ENCODE data around the gene MARCHF11.

MARCHF11 gene

GRCh38 chr5:16179511-16179935 lies at the start of gene MARCHF11:
MARCHF11 (minus strand) TSS chr5:16179791; CDS start chr5:16179575, 216 bp downstream.
- Histone ChIP-seq H3K4me1 (ENCODE audit: control insufficient read depth in 1 of 2, insufficient read depth in 1 of 2, low read depth in 1 of 2, low read length in 1 of 2) (no peaks in the 10 kb centered on the region), H3K27me3 (peaks cover 71% of the 10 kb centered on the region), H3K27ac (no peak within 1 kb of the TSS), H3K4me3 (ENCODE audit: low read depth in 1 of 2, low read length in 1 of 2) (no peak within 1 kb of the TSS), H3K9me3 (no peaks in the 10 kb centered on the region), H3K36me3 (no peaks in the 10 kb centered on the region)
- no peak for TF ChIP-seq CTCF (IDR thresholded peaks at IDR 0.05)

GRCh38 chr5:16225927-16226326 lies 46.3 kb upstream of the MARCHF11 start:
- no peak overlapping the region for H3K27ac ChIP-seq
- no peaks in the 10 kb centered on the region for H3K27me3 ChIP-seq
- H3K4me3 ChIP-seq (ENCODE audit: low read depth in 1 of 2, low read length in 1 of 2) = no peak overlapping the region
- no peaks in the 10 kb centered on the region for H3K4me1 ChIP-seq (ENCODE audit: control insufficient read depth in 1 of 2, insufficient read depth in 1 of 2, low read depth in 1 of 2, low read length in 1 of 2)
- H3K9me3 ChIP-seq = no peaks in the 10 kb centered on the region
- no peak for TF ChIP-seq CTCF (IDR thresholded peaks at IDR 0.05)
- no peaks in the 10 kb centered on the region for H3K36me3 ChIP-seq

- no peak overlapping the region for H3K27ac ChIP-seq
- H3K36me3 ChIP-seq = no peaks in the 10 kb centered on the region
- H3K27me3 ChIP-seq = no peaks in the 10 kb centered on the region
- no peaks in the 10 kb centered on the region for H3K9me3 ChIP-seq
- H3K4me3 ChIP-seq (ENCODE audit: low read depth in 1 of 2, low read length in 1 of 2) = no peak overlapping the region
- no peaks in the 10 kb centered on the region for H3K4me1 ChIP-seq (ENCODE audit: control insufficient read depth in 1 of 2, insufficient read depth in 1 of 2, low read depth in 1 of 2, low read length in 1 of 2)
- TF ChIP-seq CTCF (IDR thresholded peaks at IDR 0.05) = no peak
Observed at GRCh38 chr5:16192311-16192710, 12.7 kb upstream of the MARCHF11 start.

- Histone ChIP-seq H3K27me3 (peaks cover 71% of the 10 kb centered on the region), H3K4me1 (ENCODE audit: control insufficient read depth in 1 of 2, insufficient read depth in 1 of 2, low read depth in 1 of 2, low read length in 1 of 2) (no peaks in the 10 kb centered on the region), H3K4me3 (ENCODE audit: low read depth in 1 of 2, low read length in 1 of 2) (no peak overlapping the region), H3K9me3 (no peaks in the 10 kb centered on the region), H3K36me3 (no peaks in the 10 kb centered on the region), H3K27ac (no peak overlapping the region)
- TF ChIP-seq CTCF (IDR thresholded peaks at IDR 0.05) = no peak
Observed at GRCh38 chr5:16180789-16181082, 1.1 kb upstream of the MARCHF11 start.

GRCh38 chr5:16179936-16180788 lies 571 bp upstream of the MARCHF11 start:
- Histone ChIP-seq H3K9me3 (no peaks in the 10 kb centered on the region), H3K36me3 (no peaks in the 10 kb centered on the region), H3K27ac (no peak overlapping the region), H3K4me3 (ENCODE audit: low read depth in 1 of 2, low read length in 1 of 2) (no peak overlapping the region), H3K27me3 (peaks cover 71% of the 10 kb centered on the region), H3K4me1 (ENCODE audit: control insufficient read depth in 1 of 2, insufficient read depth in 1 of 2, low read depth in 1 of 2, low read length in 1 of 2) (no peaks in the 10 kb centered on the region)
- no peak for TF ChIP-seq CTCF (IDR thresholded peaks at IDR 0.05)

Data from neutrophil (primary cell).